ENCODE measurements around the gene PWP2.

DNA sequence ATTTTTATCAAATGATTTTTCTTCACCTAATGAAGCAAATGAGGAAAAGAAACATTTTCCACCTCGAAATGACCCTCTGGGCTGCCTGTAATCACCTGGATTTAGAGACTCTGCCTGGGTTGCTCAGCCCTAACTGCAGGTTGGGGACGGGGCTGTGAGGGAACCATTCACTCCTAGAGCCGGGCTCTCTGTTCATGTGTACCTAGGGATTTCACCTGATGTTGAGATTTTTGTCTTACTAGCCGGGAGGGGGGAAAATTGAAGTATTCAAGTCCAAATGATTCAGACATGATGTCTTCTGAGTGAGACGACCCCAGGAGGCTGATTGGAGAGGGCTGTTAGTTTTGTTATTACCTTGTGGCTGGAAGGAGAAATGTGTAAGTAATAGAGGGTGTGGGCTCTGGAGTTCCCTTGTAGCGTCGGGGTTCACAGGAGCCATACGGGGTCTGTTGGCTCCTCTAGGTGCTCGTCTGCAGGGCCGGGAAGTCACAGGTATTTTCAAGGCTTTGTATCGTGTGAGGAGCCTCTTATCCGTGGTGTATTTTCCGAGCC, 42.3 kb upstream of the PWP2 start:
- TF ChIP-seq, protein P1, sequence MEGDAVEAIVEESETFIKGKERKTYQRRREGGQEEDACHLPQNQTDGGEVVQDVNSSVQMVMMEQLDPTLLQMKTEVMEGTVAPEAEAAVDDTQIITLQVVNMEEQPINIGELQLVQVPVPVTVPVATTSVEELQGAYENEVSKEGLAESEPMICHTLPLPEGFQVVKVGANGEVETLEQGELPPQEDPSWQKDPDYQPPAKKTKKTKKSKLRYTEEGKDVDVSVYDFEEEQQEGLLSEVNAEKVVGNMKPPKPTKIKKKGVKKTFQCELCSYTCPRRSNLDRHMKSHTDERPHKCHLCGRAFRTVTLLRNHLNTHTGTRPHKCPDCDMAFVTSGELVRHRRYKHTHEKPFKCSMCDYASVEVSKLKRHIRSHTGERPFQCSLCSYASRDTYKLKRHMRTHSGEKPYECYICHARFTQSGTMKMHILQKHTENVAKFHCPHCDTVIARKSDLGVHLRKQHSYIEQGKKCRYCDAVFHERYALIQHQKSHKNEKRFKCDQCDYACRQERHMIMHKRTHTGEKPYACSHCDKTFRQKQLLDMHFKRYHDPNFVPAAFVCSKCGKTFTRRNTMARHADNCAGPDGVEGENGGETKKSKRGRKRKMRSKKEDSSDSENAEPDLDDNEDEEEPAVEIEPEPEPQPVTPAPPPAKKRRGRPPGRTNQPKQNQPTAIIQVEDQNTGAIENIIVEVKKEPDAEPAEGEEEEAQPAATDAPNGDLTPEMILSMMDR (IDR thresholded peaks at IDR 0.05), result no peak
- no peak for TF ChIP-seq EZH2 (IDR thresholded peaks at IDR 0.05; ENCODE audit: borderline replicate concordance, insufficient read depth, low read depth, low read length, poor library complexity, severe bottlenecking)

Measured in B cell (primary cell).